AG08396 (cell line): ENCODE measurements around the gene HIP1.
"Not testable (repeated sequence)": the region's sequence is repeated elsewhere in the genome, so short reads cannot be mapped to it uniquely, and the experiment has no call there.

Experiments used
- DNase-seq: peaks from one replicate; pipeline ENCODE4 v3.0.0; 2012; ENCODE audit warnings: low spot score, mixed read lengths

The HIP1 gene

GRCh38 chr7:75739796-75740672 is 1.3 kb upstream of the HIP1 start:
- no peak for DNase-seq

DNA sequence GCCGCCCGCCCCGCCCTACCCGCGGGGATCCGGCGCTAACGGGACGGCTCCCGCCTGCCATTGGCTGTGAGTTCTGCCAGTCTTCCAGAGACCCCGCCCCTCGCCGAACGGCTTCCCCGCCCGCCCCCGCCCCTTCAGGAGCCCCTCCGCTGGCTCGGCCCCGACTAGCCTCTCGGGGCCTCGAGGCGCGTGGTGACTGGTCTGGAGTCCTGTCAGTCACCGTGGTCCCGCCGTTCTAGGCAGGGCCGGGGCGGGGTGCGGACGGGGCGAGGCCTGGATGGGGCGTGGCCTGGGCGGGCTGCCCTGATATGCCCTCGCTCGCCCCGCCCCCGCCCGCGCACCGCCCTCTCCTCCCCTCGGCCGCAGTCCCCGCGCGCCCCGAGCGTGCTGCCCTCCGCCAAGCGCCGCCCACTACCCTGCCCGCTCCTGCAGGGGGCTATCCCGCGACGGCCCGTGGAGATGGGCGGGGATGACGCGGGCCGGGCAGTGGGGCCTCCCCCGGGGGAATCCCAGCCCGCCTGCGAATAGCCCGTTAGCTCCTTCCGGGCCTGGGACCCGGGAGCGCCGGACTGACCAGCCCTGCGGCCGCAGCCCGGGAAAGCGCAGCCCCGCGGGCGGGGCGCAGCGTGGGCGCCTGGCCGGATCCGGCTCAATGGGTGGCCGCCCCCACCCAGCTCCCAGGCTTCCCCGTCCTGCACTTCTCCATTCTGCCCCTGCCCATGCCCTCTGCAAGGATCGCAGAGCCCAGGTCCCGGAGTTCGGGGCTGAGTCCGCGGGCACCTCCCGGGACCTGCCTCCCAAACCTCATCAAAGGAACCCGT is 444 bp upstream of the HIP1 start:
- DNase-seq = peak; percentile 100

- DNase-seq = no peak
Observed at GRCh38 chr7:75737856-75738603, 711 bp downstream of the HIP1 start.

DNA sequence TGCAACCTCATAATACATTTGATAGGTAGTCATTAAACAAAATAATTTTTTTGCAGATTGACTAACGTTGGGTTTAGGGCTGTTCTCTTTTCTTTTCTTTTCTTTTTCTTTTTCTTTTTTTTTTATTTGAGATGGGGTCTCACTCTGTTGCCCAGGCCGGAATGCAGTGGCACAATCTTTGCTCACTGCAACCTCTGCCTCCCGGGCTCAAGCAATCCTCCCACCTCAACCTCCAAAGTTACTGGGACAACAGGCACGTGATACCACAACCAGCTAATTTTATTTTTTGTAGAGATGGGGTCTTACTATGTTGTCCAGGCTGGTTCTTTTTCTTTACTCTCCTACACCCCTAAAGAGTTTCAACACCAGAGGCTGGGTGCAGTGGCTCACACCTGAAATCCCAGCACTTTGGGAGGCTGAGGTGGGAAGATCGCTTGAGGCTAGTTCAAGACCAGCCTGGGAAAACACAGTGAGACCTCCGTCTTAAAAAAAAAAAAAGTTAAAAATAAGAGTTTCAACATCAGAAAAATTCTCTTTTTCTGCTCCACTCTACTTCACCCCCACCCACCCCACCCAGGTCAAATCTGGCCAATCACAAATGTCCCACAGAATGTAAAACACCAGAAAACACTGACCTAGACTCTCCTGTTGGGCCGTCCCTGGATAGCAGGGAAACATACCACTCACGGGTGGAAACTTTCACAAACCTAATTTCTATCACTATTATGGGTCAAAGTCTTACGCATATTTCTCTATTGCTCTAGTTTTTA is 3.0 kb downstream of the HIP1 start:
- DNase-seq = no peak

GRCh38 chr7:75734586-75735458 is 3.9 kb downstream of the HIP1 start:
- no peak for DNase-seq

DNA sequence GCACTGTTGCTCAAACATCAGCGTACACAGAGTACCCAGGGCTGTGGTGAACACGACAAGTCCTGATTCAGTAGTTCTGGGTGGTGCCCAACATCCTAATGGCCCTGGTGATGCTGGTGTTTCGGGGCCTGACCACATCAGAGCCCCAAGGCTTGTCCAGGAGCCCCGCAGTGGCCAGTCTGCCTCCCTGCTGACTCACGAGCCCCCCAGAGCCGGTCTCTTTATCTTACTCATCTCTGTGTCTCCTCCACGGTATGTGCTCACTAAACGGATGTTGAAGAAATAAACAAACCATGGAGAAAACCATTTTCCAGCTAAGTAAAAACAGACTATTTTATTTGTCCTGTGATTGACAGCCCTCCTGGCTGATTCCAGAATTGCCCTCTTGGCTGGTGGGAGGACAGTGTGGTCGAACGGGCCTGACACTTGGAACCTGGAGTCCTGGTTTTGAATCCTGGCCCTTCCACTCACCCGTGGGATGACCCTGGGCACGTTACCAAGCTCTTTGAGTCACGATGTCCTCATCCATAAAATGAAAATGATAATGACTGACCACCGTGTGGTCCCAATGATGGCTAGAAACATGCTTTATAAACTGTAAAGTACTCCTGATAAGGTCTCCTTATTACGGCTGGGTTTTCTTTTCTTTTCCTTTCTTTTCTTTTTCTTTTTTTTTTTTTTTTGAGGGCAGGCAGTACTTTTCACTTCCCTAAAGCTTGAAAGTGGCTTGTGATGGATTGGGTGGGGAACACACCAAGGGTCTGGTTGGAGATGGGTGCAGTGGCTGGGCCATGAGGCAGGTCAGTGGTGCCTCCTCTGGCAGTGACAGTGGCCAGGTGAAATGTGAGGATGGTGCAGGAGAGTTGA is 5.7 kb downstream of the HIP1 start:
- peak; percentile 81 for DNase-seq

GRCh38 chr7:75732016-75732521 is 6.7 kb downstream of the HIP1 start:
- DNase-seq = no peak

GRCh38 chr7:75729851-75730274 is 8.9 kb downstream of the HIP1 start:
- no peak for DNase-seq

DNA sequence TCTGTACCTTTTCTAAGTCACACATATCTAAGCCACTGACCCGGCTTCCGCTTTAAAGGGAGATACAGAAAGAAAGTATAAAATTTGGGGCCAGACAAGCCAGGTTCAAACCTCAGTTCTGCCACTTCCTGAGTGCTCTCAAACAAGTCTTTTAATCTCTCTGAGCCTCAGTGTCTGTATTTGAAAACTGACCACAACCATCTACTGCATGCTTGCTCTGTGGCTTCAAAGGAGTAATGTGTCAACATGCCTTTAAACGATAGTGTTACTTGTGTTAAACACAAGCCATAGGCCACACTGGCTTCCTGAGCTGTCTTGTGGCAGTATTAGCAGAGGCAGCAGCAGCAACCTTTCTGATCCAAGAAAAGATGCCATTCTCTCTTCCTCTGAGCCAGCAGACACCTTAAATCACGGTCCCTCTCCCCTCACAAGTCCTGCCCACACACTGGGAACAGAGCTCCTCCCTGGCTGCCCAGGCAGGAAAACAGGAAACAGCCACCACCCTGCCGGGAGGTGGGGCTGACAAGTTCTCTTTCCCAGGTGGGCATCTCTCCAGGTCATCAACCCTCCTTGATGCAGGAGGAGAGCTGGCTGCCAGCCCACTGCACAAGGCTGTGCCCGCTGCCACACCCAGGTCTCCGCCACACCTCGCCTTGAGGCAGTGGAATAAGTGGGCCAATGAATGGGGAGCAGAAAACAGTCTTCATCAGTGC is 10.7 kb downstream of the HIP1 start:
- no peak for DNase-seq

DNA sequence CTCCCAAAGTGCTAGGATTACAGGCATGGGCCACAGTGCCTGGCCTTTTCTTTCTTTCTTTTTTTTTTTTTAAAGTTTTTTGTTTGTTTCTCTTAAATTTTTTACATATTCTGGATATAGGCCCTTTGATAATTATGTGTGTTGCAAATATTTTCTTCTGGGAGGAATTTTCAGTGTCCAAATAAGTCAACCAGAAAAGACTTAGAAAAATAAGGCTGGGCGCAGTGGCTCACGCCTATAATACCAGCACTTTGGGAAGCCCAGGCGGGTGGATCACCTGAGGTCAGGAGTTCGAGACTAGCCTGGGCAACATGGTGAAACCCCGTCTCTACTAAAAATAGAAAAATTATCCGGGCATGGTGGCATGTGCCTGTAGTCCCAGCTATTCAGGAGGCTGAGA is 11.4 kb downstream of the HIP1 start:
- DNase-seq = not testable (repeated sequence)

- DNase-seq = no peak
Observed at GRCh38 chr7:75725306-75725705, 13.4 kb downstream of the HIP1 start.

DNA sequence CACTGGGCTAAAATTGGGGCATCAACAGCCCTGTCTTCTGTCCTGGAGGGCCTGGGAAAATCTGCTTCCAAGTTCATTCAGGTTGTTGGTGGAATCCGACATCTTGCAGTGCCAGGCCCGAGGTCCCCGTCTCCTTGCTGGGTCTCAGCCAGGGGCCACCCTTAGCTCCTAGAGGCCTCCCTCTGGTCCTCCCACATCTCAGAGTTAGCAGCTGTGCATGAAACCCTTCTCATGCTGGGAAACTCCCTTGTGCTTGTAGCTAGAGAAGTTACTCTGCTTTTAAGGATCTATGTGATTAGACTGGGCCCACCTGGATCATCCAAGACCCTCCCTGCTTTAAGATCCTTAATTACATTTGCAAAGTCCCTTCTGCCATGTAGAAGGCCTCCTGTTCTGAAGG is 15.3 kb downstream of the HIP1 start:
- no peak for DNase-seq

- DNase-seq = no peak
Observed at GRCh38 chr7:75722373-75722772, 16.4 kb downstream of the HIP1 start.

- DNase-seq = not testable (repeated sequence)
Observed at GRCh38 chr7:75721922-75722321, 16.8 kb downstream of the HIP1 start.

GRCh38 chr7:75721426-75721825 is 17.3 kb downstream of the HIP1 start:
- no peak for DNase-seq

DNA sequence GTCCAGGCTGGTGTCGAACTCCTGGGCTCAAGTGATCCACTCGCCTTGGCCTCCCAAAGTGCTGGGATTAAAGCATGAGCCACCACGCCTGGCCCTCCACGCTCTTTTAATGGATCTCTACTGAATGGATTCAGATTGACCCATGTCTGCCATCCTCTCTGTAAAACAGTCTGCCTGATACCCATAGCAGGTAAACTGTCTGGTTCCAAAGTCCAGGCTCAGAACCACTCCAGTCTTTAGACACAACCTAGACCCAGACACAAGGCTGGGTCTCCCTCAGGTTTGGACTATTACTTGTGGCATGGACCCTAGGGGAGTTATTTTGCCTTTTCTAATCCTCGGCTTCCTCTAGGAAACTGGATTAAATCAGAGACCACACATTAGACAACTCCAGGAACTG is 19.1 kb downstream of the HIP1 start:
- DNase-seq = no peak

DNA sequence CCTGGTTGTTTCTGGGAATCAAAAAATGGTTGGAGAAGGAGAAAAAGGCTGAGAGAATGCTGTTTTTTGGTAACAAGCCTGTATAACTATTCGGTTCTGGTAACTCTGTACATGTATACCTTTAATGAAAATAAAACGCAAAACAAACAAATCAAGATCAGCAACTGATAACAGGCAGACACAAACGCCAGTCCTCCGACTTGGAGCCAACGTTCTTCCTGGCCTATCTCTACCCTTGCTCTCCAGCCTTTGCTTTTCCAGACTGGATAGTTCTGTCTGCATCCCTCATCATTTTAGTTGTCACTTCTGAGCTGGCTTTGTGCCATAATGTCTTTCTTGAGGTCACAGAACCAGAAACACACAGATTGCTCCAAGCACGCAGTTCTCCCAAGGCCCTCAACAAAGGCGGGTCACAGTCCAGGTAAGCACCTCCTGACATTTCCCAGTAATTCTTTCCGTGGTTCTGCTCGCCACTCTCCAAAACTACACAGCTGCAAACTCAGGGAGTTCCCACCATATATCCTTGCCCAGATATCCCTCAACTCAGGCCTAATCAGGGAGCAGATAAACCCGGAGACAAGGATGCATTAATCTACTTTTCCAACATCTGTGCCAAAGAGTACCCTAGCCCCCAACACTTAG is 20.2 kb downstream of the HIP1 start:
- no peak for DNase-seq

GRCh38 chr7:75717746-75718145 is 21.0 kb downstream of the HIP1 start:
- not testable (repeated sequence) for DNase-seq
